SK-N-SH (cell line): ENCODE data around the gene HSDL1.

Experiments
- CTCF ChIP-seq: fragments of 200-600 bp; sonication (generic); IDR thresholded peaks from 2 replicates; pipeline ENCODE4 v1.6.1; 2017; ENCODE audit warnings: antibody characterized with exemption, mild to moderate bottlenecking, moderate library complexity
- EP300 ChIP-seq, 2 experiments: IDR thresholded peaks; 2 replicates each; pipeline versions ENCODE4 v1.4.0 to v1.6.1; 2012; ENCODE audit warnings: borderline replicate concordance in 1 of 2, low read depth in 1 of 2, low read length in 1 of 2
- EZH2phosphoT487 ChIP-seq: fragments of 200-600 bp; sonication (generic); IDR thresholded peaks from 2 replicates; pipeline ENCODE4 v1.6.1; 2017; ENCODE audit warnings: low read depth, mixed run types, mild to moderate bottlenecking, antibody characterized with exemption, moderate library complexity, borderline replicate concordance
- FOXJ3 ChIP-seq: sonication (generic); formaldehyde crosslinking; IDR thresholded peaks from 2 replicates; pipeline ENCODE4 v1.5.1; 2020; ENCODE audit warnings: mild to moderate bottlenecking, missing genetic modification reagents
- YY1 ChIP-seq: IDR thresholded peaks from 2 replicates; pipeline ENCODE4 v1.4.0; 2012; ENCODE audit warnings: low read depth, mild to moderate bottlenecking

- TF ChIP-seq EZH2phosphoT487: no peak
- no peak for TF ChIP-seq EP300 (IDR thresholded peaks at IDR 0.05; ENCODE audit: borderline replicate concordance in 1 of 2, low read depth in 1 of 2, low read length in 1 of 2)
- no peak for TF ChIP-seq FOXJ3 (CRISPR knock-in tag)
- no peak; the same call in 1 of the 2 replicates for TF ChIP-seq CTCF
- TF ChIP-seq YY1: no peak
These were observed 11.4 kb upstream of the HSDL1 start for GRCh38 chr16:84156342-84156784.
